Medulla oblongata (tissue), 1 donor: Measurements from ENCODE around the gene SLC2A5.
A peak's percentile ranks its signal among the peaks of the same experiment; 100 is the strongest.
"Not testable (repeated sequence)": the region's sequence is repeated elsewhere in the genome, so short reads cannot be mapped to it uniquely, and the experiment has no call there.

Experiments
- DNase-seq: peaks from one replicate; pipeline ENCODE4 v3.0.0-alpha.2; 2015; ENCODE audit errors: extremely low spot score

The SLC2A5 gene, protein sequence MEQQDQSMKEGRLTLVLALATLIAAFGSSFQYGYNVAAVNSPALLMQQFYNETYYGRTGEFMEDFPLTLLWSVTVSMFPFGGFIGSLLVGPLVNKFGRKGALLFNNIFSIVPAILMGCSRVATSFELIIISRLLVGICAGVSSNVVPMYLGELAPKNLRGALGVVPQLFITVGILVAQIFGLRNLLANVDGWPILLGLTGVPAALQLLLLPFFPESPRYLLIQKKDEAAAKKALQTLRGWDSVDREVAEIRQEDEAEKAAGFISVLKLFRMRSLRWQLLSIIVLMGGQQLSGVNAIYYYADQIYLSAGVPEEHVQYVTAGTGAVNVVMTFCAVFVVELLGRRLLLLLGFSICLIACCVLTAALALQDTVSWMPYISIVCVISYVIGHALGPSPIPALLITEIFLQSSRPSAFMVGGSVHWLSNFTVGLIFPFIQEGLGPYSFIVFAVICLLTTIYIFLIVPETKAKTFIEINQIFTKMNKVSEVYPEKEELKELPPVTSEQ

DNA sequence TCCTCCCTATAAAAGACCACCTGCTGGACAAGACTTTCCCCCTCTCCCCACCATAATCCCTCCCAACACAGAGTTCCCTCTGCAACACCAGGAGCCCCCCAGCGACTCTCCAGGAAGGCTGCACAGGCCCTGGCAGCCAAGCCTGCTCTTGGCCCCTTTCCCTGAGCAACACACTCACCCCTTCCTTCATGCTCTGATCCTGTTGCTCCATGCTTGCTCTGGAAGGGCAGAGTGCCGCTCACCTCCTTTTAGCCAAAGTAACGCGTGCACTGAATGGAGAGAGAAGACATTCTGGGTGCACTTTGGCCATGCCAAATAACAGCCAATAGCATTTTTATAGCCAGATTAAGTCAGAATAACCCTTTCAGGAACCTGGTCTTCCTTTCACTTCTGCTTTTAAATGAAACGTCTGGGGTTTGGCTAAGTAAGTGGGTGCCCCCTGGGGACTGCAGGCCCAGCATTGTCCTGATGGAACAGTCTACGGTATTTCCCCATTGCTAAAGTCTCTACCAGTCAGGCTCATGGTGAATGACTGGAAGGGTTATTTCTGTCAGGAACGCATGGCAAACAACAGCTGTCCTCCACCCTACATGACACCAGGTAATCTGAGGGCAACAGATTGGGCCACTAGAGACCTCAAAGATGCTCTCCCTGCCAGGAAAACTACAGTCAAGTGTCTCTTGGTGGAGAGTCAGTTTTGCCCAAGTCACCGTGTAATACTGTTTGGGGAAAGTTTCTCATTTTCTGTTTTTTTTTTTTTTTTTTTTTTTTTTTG, at the start of gene SLC2A5:
Gene SLC2A5, minus strand, starts transcription at position 310 of the 775 bp plus-strand sequence. Its CDS starts 99 bp downstream, at position 211.
- peak; percentile 86 for DNase-seq

DNA sequence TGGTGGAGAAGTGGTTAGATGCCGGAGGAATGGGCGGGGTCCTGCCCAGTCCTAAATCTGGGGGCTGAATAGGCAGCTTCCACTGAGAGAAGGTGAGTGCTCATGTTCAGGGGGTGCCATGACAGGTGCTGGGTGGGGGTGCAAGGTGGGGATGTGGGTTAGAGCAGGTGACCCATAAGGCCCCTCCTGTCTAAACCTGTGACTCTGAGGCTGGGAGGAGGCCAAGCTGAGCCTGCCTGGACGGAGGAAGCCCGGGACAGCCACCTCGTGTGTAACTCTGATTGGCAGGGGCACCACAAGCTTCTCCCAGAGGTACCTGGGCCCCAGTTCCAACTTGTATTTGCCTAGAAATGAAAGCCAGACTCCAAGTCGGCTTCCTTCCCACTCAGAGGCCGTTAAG, 48.8 kb upstream of the SLC2A5 start:
- DNase-seq, result no peak

DNA sequence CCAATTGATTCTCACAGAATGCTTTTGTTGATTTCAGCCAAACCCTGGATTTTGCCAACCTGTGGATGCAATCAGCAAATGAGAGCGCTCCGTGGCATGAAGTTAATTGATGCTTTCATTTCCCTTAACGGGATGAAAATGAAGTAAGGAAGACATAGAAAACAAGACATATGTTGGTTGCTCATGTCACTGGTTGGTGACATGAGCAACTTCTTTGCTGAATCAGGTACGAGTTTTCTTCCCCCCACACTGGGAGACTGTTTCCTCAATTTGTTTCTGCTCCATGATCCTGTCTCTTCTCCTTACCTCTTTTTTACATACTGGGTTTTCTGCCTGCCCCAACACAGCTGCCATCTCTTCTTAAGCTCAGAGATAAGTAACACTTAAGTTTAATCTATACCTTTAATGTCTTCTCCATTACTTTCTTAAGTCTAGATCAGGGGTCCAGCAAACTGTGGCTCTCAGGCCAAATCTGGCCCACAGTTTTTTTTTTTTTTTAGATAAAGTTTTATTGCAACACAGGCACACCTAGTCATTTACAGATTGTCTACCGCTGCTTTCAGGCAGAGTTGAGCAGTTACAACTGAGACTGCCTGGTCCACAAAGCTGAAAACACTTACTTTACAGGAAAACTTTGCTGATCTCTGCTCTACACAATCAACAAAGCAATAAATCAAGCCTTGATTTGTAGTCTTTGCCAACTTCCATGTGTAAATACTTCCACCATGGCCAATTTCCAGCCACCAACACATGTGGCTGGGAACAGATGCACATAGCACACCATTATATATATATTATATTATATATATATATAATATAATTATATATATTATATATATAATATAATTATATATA, 46.1 kb upstream of the SLC2A5 start:
- no peak for DNase-seq

DNA sequence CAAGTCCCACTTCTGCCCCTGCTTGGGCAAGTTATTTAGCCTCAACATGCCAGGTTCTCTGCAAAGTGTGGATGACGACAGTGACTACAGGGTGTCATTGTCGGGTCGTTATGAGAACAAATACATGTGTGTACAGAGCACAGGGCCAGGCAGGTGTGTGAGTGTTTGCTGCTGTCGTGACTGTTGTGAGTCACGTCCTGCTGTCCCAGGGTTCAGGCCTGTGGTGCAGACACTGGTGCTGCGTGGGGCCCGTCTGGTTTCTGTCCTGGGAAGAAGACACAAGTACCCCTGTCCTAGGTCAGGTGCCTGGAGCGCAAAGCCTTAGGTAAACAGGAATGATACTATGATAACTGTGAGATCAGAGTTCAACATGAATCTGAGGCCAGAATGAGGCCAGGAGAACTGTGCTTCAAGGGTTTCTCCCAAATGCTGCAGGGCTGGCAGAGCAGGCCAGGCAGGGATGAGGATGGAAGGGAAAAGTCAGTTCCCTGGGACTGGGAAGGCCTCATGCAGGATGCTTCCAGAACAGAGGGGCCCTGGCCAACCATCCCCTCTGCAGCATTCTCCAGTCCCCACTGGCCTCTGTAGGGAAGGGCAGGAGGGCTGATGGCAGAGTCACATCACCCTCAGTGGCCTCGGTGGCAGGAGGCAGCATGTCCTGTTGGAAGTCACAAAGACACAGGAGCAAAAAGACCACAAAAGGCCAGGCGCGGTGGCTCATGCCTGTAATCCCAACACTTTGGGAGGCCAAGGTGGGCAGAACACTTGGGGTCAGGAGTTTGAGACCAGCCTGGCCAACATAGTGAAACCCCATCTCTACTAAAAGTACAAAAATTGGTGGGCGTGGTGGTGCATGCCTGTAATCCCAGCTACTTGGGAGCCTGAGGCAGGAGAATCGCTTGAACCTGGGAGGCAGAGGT, 43.8 kb upstream of the SLC2A5 start:
- no peak for DNase-seq

DNA sequence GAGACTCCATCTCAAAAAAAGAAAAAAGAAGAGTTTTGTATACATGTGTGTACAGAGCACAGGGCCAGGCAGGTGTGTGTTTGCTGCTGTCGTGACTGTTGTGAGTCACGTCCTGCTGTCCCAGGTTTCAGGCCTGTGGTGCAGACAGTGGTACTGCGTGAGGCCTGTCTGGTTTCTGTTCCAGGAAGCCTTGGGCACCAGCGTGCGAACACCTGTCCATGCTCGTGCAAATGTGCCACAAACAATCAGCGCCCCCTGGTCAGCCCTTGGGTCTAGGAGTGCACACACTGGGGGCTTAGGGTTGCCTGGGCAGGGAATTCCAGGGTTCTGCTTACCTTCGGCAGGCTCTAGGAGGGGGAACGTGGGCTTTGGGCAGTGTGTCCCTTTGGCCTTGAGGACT, 42.5 kb upstream of the SLC2A5 start:
- no peak for DNase-seq

DNA sequence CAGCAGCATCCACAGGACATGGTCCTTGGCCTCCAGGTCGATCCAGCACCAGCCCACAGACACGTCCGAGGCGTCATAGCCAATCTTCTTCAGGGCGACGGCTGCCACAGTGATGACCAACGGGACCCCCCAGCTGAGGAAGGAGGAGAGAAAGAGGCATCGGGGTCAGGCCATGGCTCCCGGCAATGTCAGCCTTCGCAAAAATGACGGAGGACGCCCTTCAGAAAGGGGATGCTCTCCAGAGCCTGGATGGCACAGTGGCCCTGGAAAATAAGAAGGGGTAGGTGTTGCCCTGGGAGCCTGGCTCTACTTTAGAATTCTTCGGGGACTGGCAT, 41.9 kb upstream of the SLC2A5 start:
- DNase-seq, result no peak

DNA sequence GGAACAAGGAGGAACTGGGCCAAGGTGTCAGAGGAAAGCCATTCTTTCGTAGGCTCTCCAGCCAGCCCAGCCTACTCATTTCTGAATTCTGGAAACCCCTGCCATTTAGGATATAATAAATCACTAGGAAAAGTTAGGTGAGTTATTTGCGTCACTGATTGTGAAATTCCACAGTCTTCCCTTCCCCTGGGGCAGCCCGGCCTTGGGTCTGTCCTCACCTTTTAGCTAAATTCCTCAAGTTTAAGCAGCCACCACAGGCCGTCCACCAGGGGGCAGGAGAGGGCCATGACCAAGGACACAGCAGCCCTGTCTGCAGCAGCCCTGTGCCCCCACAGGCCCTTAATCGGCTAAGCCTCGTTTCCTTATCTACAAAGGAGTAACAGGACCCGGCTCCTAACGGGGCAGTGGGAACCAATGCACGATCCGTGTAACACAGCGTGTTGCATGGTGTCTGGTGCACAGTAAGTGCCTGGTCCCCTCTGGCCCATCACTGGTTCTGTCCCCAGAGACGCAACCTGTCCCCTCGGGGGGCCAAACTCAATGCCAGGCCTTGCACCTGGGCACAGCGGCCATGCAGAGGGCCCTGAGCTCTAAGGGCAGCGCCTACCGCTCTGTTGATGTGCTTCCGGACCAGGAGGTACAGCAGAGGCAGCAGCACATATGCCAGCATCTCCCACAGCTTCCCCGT, 41.4 kb upstream of the SLC2A5 start:
- DNase-seq, result peak; percentile 87

DNA sequence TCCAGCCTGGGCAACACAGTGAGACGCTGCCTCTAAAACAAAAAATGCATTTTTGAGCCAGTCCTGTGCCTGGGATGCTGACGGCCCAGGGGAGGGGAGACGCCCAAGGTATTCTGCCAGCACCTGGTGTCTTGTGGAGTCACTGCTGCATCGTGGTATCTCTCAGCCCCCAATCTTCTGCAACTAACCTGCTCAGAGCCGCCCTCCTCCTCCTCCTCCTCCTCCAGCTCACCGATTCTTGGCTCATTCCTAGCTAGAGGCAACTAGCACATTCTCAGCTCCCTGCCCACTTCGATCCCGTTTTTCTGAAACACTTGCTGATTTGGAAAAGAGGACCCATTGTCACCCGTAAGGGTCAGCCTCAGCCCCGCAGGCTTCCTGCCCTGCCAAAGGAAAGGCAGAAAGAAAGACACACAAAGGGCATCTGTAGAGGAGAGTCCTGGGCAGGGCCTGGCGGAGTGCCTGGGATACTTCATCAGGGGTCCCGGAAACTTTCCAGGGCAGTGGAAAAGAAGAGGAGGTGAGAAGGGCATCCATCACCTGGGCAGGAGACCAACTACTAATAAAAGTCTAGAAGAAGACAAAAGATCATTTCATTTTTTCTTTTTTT, 38.7 kb upstream of the SLC2A5 start:
- DNase-seq, result no peak

DNA sequence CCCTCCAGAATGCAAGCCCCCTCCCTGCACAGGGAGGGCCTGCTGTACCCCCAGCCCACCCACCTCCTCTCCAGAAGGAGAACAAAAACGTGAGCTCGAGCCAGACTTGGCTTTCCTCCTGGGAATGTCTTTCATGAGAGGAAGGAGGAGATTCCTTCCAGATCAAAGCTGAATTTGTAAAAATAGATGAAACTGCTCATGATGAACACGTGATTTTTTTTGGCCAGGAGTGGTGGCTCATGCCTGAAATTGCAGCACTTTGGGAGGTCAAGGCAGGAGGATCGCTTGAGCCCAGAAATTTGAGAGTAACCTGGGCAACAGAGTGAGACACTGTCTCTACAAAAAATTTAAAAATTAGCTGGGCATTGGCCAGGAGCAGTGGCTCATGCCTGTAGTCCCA, 37.7 kb upstream of the SLC2A5 start:
- DNase-seq, result no peak

DNA sequence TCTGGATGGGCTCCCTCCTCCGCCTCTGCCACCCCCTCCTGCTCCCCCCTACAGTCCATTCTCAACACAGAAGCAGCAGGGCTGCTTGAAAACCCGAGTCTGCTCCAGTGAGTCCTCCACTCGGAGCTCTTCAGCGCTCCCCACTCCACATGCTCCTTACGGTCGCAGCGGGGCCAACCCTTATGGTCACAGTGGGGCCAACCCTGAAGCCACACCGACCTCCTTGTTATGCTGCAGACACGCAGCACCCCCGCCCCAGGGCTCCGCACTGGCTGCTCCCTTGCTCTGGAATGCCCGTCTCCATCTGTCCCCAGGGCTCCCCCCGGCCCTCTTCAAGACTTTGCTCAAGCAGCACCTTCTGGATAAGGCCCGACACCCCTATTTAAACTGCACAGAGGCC, 36.9 kb upstream of the SLC2A5 start:
- no peak for DNase-seq

DNA sequence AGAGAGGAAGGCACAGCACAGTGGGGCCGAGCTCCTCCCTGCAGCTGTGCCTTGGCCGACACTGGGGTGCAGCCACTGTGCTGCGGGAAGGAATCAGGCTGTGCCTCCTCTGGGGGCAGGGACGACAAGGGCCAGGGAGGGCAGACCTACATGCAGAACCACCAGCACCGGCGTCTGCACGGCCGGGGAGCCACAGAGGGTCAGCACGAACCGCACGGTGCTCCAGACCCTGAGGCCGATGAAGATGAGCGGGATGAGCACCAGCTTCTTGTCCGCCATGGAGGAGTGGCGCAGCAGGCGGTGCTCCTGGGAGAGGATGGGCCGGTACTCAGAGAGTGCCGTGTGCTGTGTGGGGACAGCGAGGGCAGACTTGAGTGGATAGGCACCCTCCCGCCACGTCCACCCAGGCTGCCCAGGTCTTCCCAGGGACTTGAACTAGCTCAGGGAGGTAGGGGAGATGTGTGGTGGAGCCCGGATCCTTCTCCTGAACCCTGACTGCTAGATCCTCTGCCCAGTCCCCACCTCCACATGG, 36.0 kb upstream of the SLC2A5 start:
- no peak for DNase-seq

DNA sequence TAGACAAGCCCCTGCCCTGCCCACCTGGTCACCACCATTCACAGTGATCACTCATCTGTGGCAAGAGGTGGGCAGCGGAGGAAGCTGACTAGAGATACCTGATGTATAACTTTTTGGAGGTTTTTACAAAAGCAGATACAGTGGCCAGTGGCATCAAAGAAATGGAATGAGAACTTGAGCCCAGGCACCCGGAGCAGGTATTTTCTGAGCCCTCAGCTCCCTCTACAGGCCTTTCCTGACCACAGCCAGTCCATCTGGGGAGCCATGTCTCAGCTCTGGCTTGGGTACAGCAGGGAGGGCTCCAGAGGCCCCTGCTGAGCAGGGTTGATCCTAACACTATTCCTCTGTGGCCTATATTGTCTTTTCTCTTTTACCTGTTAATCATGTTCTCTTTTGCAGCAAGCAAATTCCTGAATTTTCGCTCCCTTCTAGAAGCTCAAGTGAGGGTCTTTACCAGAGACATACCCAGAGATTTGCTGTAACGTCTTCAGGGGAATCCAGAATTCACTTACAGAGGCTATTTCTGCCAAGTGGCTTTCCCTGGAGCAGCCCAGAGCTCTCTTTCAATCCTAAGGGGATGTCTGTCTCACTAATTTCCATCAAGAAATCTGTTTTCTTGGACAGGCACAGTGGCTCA, 32.2 kb upstream of the SLC2A5 start:
- DNase-seq, result peak; percentile 69

DNA sequence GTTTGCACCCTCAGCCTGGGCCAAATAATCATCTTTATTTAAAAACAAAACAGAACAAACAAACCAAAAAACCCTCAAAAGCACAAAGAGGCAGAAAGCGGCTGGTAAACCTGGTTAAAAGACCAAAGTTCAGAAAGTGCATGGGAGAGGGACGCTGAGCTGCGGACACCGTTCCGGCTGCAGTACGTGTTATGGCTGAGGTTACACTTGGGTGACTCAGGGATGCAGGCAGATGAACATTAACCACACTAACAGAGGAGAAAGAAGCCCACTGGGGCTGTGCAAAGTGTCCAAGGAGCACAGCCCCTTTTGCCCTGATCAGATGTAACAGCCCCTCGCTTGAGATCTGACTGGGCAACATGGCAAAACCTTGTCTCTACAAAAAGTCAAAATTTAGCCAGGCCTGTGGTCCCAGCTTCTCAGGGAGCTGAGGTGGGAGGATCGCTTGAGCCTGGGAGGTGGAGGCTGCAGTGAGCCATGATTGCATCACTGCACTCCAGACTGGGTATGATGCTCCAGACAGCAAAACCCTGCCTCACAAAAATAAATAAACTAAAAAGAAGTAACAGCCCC, 31.1 kb upstream of the SLC2A5 start:
- no peak for DNase-seq

DNA sequence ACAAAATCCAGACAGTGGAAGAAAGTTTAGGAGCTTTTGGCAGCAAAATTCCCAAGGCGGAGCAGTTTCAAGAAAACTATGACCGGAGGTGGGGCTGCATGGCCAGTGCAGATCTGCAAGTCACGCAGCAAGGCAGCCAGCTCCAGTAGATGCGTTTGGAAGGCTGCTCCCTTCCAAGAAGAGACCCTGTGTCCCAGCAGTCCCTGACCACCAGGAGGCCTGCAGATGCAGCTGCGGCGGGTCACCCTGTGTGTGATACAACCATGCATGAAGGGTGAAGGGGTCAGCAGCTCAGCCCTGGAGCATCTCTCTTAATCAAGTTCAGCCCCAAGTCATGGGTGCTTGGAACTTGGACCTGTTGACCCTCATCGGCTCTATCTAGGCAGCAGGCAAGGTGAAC, 30.1 kb upstream of the SLC2A5 start:
- no peak for DNase-seq

DNA sequence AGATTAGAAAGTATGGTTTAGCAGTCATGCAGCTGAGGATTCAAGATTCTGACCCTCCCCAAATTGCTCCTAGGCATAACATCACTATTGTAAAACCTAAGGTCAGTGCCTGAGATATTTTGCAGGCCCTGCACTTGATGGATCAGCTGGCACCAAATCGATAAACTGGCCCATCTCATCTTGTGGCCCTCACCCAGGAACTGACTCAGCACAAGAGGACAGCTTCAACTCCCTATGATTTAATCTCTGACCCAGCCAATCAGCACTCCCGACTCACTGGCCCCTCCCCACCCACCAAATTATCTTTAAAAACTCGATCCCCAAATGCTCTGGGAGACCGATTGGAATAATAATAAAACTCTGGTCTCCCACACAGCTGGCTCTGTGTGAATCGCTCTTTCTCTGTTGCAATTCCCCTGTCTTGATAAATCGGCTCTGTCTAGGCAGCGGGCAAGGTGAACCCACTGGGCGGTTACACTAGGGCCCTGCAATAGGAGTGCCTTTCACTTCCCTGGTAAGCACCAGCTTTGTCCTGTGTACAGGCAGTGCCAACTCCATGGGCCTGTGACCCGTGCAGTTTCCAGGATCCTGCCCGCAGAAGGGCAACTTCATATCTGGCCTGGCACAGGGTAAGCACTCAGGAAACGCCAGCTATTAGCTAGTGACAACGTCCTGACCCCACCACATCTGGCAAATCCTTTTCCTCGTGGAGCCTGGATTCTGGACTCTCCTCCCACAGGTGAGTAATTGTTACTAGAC, 28.7 kb upstream of the SLC2A5 start:
- DNase-seq, result no peak

DNA sequence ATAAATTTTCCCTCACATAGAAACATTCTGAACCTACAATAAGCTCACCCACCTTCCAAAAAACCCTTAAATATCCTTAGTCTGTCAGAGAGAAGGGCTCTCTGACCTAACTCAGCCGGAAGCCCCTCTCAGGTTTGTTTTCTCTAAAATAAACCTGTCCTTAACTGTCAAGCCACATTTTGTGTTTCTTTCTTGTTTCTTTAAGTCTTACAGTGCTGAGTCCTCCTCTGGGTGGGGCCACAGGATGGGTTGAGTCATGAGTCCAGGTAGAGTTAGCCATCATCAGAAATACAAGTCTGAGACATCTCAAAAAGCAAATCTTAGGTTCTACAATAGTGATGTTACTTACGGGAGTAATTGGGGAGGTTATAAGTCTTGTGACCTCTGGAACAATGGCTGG, 26.4 kb upstream of the SLC2A5 start:
- DNase-seq, result no peak

DNA sequence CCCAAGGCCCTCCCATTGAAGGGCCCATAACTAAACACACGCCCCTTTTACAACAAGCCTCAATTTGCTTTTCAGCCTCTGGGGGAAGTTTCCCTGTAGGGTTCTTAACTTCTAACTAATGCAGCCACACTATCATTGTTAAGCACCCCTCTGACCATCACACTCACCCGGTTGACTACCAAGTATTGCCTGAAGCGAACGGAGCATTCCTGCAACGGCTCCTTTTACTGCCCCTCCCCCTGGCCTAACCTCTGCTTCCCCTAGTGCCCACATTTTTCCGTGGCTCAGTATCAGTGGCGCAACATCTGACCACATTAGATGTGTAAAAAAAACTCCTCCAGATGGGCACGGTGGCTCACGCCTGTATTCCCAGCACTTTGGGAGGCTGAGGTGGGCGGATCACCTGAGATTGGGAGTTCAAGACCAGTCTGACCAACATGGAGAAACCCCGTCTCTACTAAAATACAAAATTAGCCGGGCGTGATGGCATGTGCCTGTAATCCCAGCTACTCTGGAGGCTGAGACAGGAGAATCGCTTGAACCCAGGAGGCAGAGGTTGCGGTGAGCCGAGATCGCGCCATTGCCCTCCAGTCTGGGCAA, 24.7 kb upstream of the SLC2A5 start:
- not testable (repeated sequence) for DNase-seq

DNA sequence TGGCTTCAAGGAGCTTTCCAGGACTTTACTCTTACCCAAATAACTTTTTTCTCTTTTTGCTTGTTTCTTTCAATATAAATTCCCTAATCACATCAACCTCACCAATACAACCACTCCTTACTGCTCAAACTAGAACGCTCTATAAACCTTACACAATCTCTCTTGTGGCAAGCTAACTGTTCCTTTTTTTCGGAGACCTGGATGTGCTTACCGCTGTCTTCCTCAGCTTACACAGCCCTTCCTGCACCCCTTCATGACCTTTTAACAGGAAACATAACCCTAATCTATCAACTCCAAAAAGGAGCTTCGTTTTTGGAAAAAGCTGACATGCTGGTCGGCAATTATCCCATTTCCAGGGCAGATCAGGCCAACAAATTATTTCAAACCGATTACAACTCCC, 24.1 kb upstream of the SLC2A5 start:
- DNase-seq, result no peak
